LNCaP clone FGC (cell line): ENCODE data around the gene SPG11.

Experiments used
- DNase-seq: peaks from one replicate; pipeline ENCODE4 v3.0.0-alpha.2; 2011; ENCODE audit warnings: low read depth
- H3K4me3 ChIP-seq: 2 replicates; pipeline ENCODE4 v1.5.1; 2011; ENCODE audit warnings: mild to moderate bottlenecking, low read depth, low read length, control low read depth
- TF ChIP-seq, protein P1 (sequence below): IDR thresholded peaks from 2 replicates; pipeline ENCODE4 v1.5.1; 2012; ENCODE audit warnings: mild to moderate bottlenecking; ENCODE audit not compliant: control insufficient read depth, insufficient read depth; ENCODE audit errors: extremely low read depth

The SPG11 gene, protein sequence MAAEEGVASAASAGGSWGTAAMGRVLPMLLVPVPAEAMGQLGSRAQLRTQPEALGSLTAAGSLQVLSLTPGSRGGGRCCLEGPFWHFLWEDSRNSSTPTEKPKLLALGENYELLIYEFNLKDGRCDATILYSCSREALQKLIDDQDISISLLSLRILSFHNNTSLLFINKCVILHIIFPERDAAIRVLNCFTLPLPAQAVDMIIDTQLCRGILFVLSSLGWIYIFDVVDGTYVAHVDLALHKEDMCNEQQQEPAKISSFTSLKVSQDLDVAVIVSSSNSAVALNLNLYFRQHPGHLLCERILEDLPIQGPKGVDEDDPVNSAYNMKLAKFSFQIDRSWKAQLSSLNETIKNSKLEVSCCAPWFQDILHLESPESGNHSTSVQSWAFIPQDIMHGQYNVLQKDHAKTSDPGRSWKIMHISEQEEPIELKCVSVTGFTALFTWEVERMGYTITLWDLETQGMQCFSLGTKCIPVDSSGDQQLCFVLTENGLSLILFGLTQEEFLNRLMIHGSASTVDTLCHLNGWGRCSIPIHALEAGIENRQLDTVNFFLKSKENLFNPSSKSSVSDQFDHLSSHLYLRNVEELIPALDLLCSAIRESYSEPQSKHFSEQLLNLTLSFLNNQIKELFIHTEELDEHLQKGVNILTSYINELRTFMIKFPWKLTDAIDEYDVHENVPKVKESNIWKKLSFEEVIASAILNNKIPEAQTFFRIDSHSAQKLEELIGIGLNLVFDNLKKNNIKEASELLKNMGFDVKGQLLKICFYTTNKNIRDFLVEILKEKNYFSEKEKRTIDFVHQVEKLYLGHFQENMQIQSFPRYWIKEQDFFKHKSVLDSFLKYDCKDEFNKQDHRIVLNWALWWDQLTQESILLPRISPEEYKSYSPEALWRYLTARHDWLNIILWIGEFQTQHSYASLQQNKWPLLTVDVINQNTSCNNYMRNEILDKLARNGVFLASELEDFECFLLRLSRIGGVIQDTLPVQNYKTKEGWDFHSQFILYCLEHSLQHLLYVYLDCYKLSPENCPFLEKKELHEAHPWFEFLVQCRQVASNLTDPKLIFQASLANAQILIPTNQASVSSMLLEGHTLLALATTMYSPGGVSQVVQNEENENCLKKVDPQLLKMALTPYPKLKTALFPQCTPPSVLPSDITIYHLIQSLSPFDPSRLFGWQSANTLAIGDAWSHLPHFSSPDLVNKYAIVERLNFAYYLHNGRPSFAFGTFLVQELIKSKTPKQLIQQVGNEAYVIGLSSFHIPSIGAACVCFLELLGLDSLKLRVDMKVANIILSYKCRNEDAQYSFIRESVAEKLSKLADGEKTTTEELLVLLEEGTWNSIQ (N-terminal part only)

DNA sequence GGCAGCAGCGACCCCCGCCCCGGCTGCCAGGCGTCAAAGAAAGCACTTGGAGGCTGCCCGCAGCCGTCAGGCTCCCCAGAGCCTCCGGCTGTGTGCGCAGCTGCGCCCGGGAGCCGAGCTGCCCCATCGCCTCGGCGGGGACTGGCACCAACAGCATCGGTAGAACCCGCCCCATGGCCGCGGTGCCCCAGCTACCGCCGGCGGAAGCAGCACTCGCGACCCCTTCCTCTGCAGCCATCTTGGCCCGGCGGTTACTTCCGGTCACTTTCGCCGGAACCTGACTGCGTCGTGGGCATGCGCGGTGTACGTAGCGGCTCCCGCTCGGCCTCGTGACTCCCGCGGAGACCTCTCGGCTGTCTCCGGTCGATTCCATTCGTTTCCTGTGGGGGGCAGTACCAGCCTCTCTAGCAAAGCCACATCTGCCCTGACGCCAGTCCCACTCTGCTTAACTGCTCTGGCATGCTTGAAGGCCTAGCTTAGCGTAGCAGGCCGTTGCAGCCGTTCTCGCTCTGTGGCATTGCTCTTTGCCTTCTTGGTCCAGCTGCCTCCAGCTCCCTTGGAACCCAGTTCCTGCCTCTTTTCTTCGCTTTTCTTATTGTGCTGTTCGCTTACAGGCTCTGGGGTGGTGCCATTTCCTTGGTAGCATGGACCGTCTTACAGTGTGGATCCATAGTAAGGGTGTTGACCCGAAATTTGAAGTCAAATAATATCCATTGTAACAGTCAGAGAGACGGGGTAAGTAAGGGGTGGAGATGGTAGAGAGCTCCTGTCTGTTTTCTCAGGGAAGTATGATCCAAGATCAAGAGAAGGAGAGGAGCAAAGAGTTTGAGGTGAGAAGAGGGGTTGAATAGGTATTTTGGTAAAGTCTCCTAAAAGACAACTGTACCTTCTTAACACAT is at the start of gene SPG11:
Gene SPG11, minus strand, starts transcription at position 253 of the 899 bp plus-strand sequence. Its CDS starts 15 bp downstream, at position 238.
- TF ChIP-seq, protein P1, sequence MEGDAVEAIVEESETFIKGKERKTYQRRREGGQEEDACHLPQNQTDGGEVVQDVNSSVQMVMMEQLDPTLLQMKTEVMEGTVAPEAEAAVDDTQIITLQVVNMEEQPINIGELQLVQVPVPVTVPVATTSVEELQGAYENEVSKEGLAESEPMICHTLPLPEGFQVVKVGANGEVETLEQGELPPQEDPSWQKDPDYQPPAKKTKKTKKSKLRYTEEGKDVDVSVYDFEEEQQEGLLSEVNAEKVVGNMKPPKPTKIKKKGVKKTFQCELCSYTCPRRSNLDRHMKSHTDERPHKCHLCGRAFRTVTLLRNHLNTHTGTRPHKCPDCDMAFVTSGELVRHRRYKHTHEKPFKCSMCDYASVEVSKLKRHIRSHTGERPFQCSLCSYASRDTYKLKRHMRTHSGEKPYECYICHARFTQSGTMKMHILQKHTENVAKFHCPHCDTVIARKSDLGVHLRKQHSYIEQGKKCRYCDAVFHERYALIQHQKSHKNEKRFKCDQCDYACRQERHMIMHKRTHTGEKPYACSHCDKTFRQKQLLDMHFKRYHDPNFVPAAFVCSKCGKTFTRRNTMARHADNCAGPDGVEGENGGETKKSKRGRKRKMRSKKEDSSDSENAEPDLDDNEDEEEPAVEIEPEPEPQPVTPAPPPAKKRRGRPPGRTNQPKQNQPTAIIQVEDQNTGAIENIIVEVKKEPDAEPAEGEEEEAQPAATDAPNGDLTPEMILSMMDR: peak; percentile 89
- DNase-seq: peak; percentile 93

DNA sequence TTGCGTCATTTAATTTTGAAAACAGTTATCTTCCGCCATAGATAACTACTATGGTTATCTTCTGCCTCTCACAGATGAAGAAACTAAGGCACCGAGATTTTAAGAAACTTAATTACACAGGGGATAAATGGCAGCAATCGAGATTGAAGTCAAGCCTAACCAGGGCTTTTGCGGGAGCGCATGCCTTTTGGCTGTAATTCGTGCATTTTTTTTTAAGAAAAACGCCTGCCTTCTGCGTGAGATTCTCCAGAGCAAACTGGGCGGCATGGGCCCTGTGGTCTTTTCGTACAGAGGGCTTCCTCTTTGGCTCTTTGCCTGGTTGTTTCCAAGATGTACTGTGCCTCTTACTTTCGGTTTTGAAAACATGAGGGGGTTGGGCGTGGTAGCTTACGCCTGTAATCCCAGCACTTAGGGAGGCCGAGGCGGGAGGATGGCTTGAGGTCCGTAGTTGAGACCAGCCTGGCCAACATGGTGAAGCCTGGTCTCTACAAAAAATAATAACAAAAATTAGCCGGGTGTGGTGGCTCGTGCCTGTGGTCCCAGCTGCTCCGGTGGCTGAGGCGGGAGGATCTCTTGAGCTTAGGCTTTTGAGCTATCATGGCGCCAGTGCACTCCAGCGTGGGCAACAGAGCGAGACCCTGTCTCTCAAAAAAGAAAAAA is 49.0 kb upstream of the SPG11 start:
- no peak for DNase-seq
- TF ChIP-seq, protein P1: no peak
- peak overlapping the region; percentile 83 for H3K4me3 ChIP-seq

More for the DNA sequence above, at the start of gene SPG11:
- H3K4me3 ChIP-seq: peak within 1 kb of the TSS; percentile 94

DNA sequence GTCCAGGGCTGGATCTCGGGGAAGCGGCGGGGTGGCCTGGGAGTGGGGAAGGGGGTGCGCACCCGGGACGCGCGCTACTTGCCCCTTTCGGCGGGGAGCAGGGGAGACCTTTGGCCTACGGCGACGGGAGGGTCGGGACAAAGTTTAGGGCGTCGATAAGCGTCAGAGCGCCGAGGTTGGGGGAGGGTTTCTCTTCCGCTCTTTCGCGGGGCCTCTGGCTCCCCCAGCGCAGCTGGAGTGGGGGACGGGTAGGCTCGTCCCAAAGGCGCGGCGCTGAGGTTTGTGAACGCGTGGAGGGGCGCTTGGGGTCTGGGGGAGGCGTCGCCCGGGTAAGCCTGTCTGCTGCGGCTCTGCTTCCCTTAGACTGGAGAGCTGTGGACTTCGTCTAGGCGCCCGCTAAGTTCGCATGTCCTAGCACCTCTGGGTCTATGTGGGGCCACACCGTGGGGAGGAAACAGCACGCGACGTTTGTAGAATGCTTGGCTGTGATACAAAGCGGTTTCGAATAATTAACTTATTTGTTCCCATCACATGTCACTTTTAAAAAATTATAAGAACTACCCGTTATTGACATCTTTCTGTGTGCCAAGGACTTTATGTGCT is 48.4 kb upstream of the SPG11 start:
- no peak for DNase-seq
- TF ChIP-seq, protein P1: no peak
- peak overlapping the region; percentile 83 for H3K4me3 ChIP-seq

DNA sequence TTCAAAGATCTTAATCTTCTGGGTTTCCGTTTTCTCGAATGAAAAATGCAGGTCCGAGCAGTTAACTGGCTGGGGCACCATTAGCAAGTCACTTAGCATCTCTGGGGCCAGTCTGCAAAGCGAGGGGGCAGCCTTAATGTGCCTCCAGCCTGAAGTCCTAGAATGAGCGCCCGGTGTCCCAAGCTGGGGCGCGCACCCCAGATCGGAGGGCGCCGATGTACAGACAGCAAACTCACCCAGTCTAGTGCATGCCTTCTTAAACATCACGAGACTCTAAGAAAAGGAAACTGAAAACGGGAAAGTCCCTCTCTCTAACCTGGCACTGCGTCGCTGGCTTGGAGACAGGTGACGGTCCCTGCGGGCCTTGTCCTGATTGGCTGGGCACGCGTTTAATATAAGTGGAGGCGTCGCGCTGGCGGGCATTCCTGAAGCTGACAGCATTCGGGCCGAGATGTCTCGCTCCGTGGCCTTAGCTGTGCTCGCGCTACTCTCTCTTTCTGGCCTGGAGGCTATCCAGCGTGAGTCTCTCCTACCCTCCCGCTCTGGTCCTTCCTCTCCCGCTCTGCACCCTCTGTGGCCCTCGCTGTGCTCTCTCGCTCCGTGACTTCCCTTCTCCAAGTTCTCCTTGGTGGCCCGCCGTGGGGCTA is 47.8 kb upstream of the SPG11 start, which contains the start of the genes B2M and PATL2:
Gene B2M, plus strand, starts transcription at position 422 of the 647 bp plus-strand sequence. Its CDS starts 30 bp downstream, at position 452.
Gene PATL2, minus strand, starts transcription at position 228 of the 647 bp plus-strand sequence. CDS start 34,833 bp downstream, outside the sequence.
- TF ChIP-seq, protein P1: peak; percentile 24; the same call in 1 of the 2 replicates
- H3K4me3 ChIP-seq: peak within 1 kb of the TSS; percentile 83
- DNase-seq: peak; percentile 94
